T follicular helper cell (primary cell): ENCODE data around the gene SLFN14.
"Not testable (repeated sequence)": the region's sequence is repeated elsewhere in the genome, so short reads cannot be mapped to it uniquely, and the experiment has no call there.

ENCODE experiments used
- DNase-seq: peaks from one replicate; pipeline ENCODE4 v3.0.0-alpha.2; 2020; ENCODE audit warnings: low read depth

Gene SLFN14

DNA sequence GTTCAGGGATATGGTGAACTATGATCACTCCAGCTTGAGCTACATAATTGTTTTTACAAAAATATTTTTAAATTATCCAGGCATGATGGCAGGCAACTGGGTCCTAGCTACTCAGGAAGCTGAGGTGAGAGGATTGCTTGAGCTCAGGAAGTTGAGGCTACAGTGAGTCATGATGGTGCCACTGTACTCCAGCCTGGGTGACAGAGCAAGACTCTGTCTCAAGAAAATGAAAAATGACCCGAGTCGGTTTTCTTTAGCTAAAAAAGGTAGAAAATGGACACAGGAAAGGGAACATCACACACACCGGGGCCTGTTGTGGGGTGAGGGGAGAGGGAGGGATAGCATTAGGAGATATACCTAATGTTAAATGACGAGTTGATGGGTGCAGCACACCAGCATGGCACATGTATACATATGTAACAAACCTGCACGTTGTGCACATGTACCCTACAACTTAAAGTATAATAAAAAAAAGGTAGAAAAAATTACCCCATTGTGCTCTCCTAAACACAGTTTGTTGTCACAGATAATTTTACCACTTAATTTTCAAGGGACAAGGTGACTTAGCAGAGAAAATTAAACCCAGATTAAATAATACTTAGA lies 38.9 kb downstream of the SLFN14 start:
- peak; percentile 34 for DNase-seq

- no peak for DNase-seq
Observed at GRCh38 chr17:35521150-35521549, 39.5 kb downstream of the SLFN14 start.

DNA sequence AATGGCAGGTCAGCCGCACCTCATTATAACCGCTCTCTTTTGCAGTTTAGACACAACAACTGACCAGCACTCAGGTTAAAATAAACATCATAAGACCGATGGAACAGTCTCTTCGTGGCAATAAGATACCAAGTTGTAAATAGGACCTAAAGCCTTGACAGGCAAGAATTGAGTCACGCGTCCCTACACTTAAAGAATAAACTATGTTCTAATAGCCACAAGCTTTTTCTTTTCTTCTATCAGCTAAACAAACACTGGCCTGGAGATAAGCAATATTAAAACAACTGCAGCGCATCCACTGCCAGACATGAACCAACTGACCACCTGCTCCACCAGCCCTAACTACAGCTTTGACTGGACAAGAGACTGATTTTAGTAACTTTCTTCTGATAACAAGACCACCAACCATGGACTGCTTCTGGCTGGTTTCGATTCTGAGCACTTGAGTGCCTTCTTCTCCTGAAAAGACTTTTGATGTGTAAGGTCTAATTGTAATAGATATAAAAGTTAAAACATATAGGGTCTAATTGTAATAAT lies 40.6 kb downstream of the SLFN14 start:
- no peak for DNase-seq

- DNase-seq: no peak
Observed at GRCh38 chr17:35519439-35519838, 41.2 kb downstream of the SLFN14 start.

DNA sequence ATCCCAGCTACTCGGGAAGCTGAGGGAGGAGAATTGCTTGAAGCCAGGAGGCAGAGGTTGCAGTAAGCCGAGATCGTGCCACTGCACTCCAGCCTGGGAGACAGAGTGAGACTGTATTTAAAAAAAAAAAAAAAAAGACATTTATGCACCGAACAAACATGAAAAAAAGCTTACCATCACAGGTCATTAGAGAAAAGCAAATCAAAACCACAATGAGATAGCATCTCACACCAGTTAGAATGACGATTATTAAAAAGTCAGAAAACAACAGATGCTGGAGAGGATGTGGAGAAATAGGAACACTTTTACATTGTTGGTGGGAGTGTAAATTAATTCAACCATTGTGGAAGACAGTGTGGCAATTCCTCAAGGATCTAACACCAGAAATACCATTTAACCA lies 42.2 kb downstream of the SLFN14 start:
- not testable (repeated sequence) for DNase-seq

DNA sequence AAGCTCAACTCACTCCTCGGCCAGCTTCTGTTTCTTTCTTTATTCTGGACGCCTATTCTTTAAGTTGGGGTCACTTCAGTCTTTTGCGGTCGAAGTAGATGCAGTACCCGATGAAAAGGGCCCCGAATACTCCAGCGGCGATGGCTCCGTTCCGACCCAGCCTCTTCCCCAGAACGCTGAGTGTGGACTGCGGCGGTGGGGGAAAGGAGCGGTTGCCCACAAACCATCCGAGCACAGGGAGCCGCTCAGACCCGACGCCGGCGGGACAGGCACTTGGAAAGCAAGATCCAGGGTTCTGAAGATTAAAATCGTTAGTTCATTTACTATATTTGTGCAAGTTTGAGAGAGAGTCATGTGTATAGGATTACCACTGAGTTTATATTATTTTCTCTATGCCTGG lies 45.6 kb downstream of the SLFN14 start:
- DNase-seq: no peak

DNA sequence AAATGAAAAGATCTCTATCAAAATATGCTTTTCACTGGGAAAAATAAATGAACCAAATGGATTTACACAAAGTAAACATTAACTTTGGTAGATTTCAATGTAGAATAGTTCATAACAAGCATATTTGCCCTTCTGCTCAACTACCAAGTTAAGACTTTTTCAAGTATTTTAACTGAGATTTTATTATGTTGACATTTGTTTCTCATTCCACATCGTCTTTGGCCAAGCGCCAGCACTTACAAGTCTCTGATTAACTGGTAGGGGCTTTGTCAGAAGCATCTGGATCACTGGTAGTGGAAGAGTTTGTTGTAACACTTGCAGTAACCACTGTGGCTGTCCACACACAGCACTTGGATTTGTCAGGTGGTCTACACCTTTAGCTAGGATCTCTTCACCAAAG lies 46.1 kb downstream of the SLFN14 start:
- no peak for DNase-seq
